Parathyroid adenoma (tissue), 2 donors: ENCODE measurements around the gene GULP1.
"Not testable (repeated sequence)": the region's sequence is repeated elsewhere in the genome, so short reads cannot be mapped to it uniquely, and the experiment has no call there.

Experiments
- H2AFZ ChIP-seq: fragments of 300-600 bp; sonication (generic); one replicate; pipeline ENCODE4 v1.7.0; 2017; ENCODE audit warnings: antibody characterized with exemption, mild to moderate bottlenecking
- H3K27ac ChIP-seq: fragments of 300-600 bp; sonication (generic); one replicate; pipeline ENCODE4 v1.7.0; 2017
- H3K27me3 ChIP-seq: fragments of 300-600 bp; sonication (generic); one replicate; pipeline ENCODE4 v1.7.0; 2017; ENCODE audit warnings: low read length; ENCODE audit not compliant: control insufficient read depth, insufficient read depth
- H3K36me3 ChIP-seq: fragments of 300-600 bp; sonication (generic); one replicate; pipeline ENCODE4 v1.7.0; 2017; ENCODE audit warnings: low read length; ENCODE audit not compliant: control insufficient read depth, insufficient read depth
- H3K4me1 ChIP-seq: fragments of 300-600 bp; sonication (generic); one replicate; pipeline ENCODE4 v1.7.0; 2017; ENCODE audit warnings: control low read depth
- H3K4me2 ChIP-seq: fragments of 300-600 bp; sonication (generic); one replicate; pipeline ENCODE4 v1.7.0; 2017; ENCODE audit warnings: low read length
- H3K4me3 ChIP-seq: fragments of 300-600 bp; sonication (generic); one replicate; pipeline ENCODE4 v1.7.0; 2017; ENCODE audit warnings: low read depth, low read length
- H3K79me2 ChIP-seq: fragments of 300-600 bp; sonication (generic); one replicate; pipeline ENCODE4 v1.7.0; 2017; ENCODE audit warnings: control low read depth
- H3K9ac ChIP-seq: fragments of 300-600 bp; sonication (generic); one replicate; pipeline ENCODE4 v1.7.0; 2017; ENCODE audit warnings: mild to moderate bottlenecking
- H3K9me3 ChIP-seq: fragments of 300-600 bp; sonication (generic); one replicate; pipeline ENCODE4 v1.7.0; 2017; ENCODE audit warnings: low read length; ENCODE audit not compliant: control insufficient read depth
- TF ChIP-seq, protein P1 (sequence below): fragments of 300-600 bp; sonication (generic); IDR thresholded peaks from one replicate; pipeline ENCODE4 v1.7.0; 2017; ENCODE audit warnings: antibody characterized with exemption, mild to moderate bottlenecking
- donor health status: primary hyperparathyroidism.

GULP1 gene

DNA sequence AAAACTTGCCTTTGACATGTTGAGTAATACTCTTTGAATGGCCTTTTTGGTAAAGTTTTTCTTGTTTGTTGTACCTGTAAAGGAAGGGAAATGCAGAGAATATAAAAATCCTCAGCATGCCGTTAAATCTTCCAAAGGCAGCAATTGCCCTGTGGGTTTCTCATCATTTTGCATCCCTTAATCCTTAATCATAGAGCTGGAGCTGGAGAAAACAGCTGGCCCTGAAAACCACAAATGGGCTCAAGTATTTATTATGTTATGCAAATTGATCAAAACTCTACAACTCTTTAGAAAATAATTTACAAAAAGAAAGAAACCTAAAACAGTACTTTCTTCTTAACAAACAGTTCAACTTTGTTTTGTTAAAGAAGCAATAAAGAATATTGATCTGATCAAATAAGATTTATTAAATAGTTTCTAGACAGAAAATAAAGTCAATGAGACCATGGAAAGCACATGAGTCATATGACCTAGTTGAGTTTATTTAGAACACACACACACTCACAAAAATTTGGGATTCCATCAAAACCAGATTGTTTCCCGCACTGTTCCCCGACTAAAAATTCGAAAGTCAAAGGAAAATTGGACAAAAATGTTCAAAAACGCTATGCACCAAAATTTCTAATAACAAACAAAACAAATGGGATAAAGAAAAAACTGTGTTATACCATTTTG is 309.0 kb downstream of the GULP1 start:
- H3K4me1 ChIP-seq = no peaks in the 10 kb centered on the region
- no peaks in the 10 kb centered on the region for H3K27me3 ChIP-seq
- H3K36me3 ChIP-seq = no peaks in the 10 kb centered on the region
- H3K9me3 ChIP-seq = no peaks in the 10 kb centered on the region
- H2AFZ ChIP-seq = no peak overlapping the region
- H3K9ac ChIP-seq = no peak overlapping the region
- H3K4me2 ChIP-seq = no peak overlapping the region
- no peaks in the 10 kb centered on the region for H3K79me2 ChIP-seq
- no peak overlapping the region for H3K4me3 ChIP-seq
- TF ChIP-seq, protein P1, sequence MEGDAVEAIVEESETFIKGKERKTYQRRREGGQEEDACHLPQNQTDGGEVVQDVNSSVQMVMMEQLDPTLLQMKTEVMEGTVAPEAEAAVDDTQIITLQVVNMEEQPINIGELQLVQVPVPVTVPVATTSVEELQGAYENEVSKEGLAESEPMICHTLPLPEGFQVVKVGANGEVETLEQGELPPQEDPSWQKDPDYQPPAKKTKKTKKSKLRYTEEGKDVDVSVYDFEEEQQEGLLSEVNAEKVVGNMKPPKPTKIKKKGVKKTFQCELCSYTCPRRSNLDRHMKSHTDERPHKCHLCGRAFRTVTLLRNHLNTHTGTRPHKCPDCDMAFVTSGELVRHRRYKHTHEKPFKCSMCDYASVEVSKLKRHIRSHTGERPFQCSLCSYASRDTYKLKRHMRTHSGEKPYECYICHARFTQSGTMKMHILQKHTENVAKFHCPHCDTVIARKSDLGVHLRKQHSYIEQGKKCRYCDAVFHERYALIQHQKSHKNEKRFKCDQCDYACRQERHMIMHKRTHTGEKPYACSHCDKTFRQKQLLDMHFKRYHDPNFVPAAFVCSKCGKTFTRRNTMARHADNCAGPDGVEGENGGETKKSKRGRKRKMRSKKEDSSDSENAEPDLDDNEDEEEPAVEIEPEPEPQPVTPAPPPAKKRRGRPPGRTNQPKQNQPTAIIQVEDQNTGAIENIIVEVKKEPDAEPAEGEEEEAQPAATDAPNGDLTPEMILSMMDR = no peak
- H3K27ac ChIP-seq = no peak overlapping the region

DNA sequence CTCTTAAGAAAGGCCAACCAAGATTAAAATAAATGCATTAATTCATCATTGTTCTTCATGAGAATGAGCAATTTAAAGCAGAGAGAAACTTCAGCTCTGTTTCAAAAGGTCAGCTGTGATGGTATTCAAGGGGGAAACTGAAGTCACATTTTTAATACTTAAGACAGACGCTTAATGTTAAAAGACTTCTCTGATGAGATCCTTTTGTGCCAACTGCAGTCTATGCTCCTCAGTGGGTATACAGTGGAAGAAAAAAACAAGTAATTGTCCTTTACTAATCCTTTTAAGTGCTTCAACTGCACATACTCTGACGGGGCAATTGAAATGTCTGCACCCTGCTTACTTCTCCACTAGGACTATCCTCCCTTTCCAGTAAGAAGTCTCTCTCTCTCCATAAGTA is 309.7 kb downstream of the GULP1 start:
- H3K27ac ChIP-seq = no peak overlapping the region
- H2AFZ ChIP-seq = no peak overlapping the region
- H3K9ac ChIP-seq = no peak overlapping the region
- no peaks in the 10 kb centered on the region for H3K4me1 ChIP-seq
- no peaks in the 10 kb centered on the region for H3K27me3 ChIP-seq
- no peak overlapping the region for H3K4me3 ChIP-seq
- no peaks in the 10 kb centered on the region for H3K36me3 ChIP-seq
- no peak overlapping the region for H3K4me2 ChIP-seq
- TF ChIP-seq, protein P1 = no peak
- no peaks in the 10 kb centered on the region for H3K79me2 ChIP-seq
- no peaks in the 10 kb centered on the region for H3K9me3 ChIP-seq

DNA sequence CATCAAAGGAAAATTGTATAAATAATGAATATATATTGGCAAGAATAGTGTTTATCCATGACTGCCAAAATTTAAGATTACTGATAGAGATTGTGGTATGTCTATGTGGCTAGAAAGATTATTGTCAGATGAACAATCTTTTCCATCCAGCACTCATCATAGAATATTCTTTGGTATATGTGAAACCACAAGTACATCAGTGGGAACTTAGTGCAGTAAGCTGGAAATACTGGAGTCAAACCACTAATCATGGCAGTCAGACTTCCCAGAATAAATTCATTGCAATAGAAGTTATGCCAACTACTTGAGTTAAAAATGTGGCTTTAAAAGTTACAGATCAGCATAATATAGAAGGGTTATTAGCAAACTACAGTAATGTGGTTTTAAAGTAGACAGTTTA is 310.3 kb downstream of the GULP1 start:
- H3K27ac ChIP-seq = no peak overlapping the region
- H3K79me2 ChIP-seq = no peaks in the 10 kb centered on the region
- TF ChIP-seq, protein P1 = no peak
- no peaks in the 10 kb centered on the region for H3K27me3 ChIP-seq
- H3K4me3 ChIP-seq = no peak overlapping the region
- no peaks in the 10 kb centered on the region for H3K9me3 ChIP-seq
- no peak overlapping the region for H3K9ac ChIP-seq
- no peak overlapping the region for H3K4me2 ChIP-seq
- no peaks in the 10 kb centered on the region for H3K4me1 ChIP-seq
- H2AFZ ChIP-seq = no peak overlapping the region
- H3K36me3 ChIP-seq = no peaks in the 10 kb centered on the region

DNA sequence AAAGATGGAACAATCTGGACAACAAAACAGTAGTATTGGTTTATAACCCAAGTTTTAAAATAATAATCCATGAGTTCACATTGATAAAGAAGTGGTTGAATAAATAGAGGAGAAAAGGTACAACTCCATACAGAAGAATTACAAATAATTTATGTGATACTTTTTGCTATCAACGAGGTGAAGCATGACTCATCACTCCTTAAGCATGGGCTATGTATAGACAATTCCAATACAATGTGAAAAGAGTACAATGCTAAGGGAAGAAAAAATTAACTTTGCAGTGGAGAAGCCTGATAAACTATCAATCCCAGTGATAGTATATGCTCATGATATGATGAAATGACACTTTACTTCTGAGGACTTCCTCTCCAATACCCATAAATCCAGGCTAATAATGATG is 312.9 kb downstream of the GULP1 start:
- Histone ChIP-seq H3K79me2 (no peaks in the 10 kb centered on the region), H3K4me3 (no peak overlapping the region), H3K36me3 (no peaks in the 10 kb centered on the region), H2AFZ (no peak overlapping the region), H3K4me2 (no peak overlapping the region), H3K9me3 (no peaks in the 10 kb centered on the region), H3K27me3 (no peaks in the 10 kb centered on the region), H3K4me1 (no peaks in the 10 kb centered on the region), H3K27ac (no peak overlapping the region), H3K9ac (no peak overlapping the region)
- TF ChIP-seq, protein P1 = no peak

DNA sequence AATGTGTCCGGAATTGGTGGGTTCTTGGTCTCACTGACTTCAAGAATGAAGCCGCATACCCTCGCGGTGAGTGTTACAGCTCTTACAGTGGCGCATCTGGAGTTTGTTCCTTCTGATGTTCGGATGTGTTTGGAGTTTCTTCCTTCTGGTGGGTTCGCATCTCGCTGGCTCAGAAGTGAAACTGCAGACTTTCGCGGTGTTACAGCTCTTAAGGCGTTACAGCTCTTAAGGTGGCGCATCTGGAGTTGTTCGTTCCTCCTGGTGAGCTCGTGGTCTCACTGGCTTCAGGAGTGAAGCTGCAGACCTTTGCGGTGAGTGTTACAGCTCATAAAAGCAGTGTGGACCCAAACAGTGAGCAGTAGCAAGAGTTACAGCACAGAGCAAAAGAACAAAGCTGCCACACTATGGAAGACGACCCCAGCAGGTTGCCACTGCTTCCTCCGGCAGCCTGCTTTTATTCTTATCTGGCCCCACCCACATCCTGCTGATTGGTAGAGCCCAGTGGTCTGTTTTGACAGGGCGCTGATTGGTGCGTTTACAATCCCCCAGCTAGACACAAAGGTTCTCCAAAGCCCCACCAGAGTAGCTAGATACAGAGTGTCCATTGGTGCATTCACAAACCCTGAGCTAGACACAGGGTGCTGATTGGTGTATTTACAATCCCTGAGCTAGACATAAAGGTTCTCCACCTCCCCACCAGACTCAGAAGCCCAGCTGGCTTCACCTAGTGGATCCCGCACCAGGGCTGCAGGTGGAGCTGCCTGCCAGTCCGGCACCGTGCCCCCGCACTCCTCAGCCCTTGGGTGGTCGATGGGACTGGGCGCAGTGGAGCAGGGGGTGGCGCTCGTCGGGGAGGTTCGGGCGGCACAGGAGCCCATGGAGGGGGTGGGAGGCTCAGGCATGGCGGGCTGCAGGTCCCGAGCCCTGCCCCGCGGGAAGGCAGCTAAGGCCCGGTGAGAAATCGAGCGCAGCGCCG is 314.2 kb downstream of the GULP1 start:
- not testable (repeated sequence) for H3K27me3 ChIP-seq, H3K9ac ChIP-seq, H3K4me1 ChIP-seq, H3K4me3 ChIP-seq, H3K36me3 ChIP-seq, H3K4me2 ChIP-seq, H3K27ac ChIP-seq, H3K79me2 ChIP-seq, H2AFZ ChIP-seq, H3K9me3 ChIP-seq

DNA sequence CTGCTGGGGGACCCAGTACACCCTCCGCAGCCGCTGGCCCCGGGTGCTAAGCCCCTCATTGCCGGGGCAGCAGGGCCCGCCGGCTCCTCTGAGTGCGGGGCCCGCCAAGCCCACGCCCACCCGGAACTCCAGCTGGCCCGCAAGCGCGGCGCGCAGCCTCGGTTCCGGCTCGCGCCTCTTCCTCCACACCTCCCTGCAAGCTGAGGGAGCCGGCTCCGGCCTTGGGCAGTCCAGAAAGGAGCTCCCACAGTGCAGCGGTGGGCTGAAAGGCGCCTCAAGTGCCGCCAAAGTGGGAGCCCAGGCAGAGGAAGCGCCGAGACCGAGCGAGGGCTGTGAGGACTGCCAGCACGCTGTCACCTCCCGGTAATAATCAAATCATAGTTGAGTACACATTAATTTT is 314.9 kb downstream of the GULP1 start:
- not testable (repeated sequence) for H3K4me1 ChIP-seq, H3K9ac ChIP-seq, H3K79me2 ChIP-seq, H3K9me3 ChIP-seq, H2AFZ ChIP-seq, H3K36me3 ChIP-seq, H3K27ac ChIP-seq, H3K4me2 ChIP-seq, H3K27me3 ChIP-seq, H3K4me3 ChIP-seq
